Measurements from ENCODE around the gene OR2T1. TPM values are rescaled to one million over a fixed set of nuclear protein-coding genes. Genes with fewer than 3 reads are reported as not detected.
"Not testable (repeated sequence)": the region's sequence is repeated elsewhere in the genome, so short reads cannot be mapped to it uniquely, and the experiment has no call there.

Gene OR2T1
- total RNA-seq, 2 experiments from 2014 or later, result not detected

DNA sequence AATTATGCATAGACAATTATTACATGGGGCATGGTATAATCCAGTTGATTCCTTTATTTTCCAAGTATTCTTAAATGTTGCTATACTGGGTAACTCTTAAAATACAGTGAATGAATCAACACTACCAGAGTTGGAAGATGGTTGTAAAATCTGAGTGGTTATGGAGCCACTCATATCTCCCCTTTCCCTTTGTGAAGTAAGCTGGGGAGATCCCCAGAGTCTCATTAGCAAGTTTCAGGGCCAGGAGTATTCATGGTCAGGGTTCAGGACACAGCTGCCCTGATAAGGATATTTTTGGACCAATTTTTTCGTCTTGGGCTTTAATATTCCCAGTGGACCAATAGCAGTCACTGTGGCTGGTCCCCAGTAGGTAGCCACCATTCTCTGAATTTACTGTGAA, 35.8 kb downstream of the OR2T1 start:
- H3K4me1 Mint-ChIP-seq; H3K36me3 Mint-ChIP-seq (ENCODE audit: low read depth); CTCF ChIA-PET; POLR2A ChIA-PET; H3K27ac Mint-ChIP-seq; ATAC-seq; H3K27me3 Mint-ChIP-seq; H3K4me3 Mint-ChIP-seq; DNase-seq; H3K9me3 Mint-ChIP-seq (ENCODE audit: low read depth); intact Hi-C loops (cut with DNase I, micrococcal nuclease): not testable (repeated sequence)

DNA sequence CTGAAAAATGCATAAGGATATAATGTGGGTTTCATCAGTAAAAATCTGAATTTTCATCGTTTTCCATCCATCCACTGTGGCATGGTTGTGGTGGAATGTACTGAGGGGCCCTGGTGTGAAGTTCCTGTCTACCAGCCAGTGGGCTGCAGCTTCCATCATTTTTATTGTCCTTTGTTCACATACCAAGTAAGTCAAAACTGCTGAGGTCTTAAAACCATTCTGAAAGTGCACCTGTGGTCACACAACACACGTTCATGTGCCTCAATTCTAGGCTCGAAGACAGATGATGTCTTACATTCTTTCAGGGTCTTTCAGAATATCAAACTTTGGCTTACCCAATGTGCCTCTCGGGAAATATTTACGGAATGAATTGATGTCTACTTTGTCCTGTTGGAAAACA, 36.4 kb downstream of the OR2T1 start:
- POLR2A ChIA-PET; H3K36me3 Mint-ChIP-seq (ENCODE audit: low read depth); H3K27ac Mint-ChIP-seq; ATAC-seq; intact Hi-C loops (cut with DNase I, micrococcal nuclease); H3K4me1 Mint-ChIP-seq; DNase-seq; H3K9me3 Mint-ChIP-seq (ENCODE audit: low read depth); H3K4me3 Mint-ChIP-seq; H3K27me3 Mint-ChIP-seq; CTCF ChIA-PET: not testable (repeated sequence)

DNA sequence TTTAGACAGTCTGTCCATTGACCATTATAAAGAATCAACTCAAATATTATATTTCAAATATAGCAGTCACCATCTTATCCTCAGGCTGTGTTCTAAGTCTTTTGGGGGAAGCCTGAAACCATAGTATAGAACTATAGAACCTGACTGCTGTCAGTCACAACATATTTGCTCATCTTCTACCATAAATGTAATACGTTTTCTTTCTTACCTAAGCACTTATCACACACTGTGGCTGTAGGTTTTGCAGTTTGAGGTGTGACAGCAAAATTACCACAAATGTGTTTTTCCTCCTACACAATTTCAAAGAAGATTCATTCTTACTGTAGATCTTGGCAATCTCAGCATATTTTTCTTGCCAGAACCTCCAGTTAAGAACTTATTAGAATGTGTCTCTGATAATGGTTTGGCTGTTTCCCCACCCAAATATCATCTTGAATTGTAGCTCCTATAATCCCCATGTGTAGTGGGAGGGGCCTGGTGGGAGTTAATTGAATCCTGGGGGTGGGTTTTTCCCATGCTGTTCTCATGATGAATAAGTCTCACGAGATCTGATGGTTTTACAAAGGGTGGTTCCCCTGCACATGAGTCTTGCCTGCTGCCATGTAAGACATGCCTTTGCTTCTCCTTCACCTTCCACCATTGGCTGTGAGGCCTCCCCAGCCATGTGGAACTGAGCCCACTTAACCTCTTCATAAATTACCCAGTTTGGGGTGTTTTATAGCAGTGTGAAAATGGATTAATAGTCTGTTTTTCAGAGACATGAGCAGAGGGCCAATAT, 39.8 kb downstream of the OR2T1 start:
- H3K27ac Mint-ChIP-seq; CTCF ChIA-PET; H3K36me3 Mint-ChIP-seq (ENCODE audit: low read depth); H3K4me1 Mint-ChIP-seq; DNase-seq; H3K27me3 Mint-ChIP-seq; H3K9me3 Mint-ChIP-seq (ENCODE audit: low read depth); H3K4me3 Mint-ChIP-seq; POLR2A ChIA-PET: not testable (repeated sequence)
- ATAC-seq, result peak; percentile 66
- intact Hi-C loops (cut with DNase I, micrococcal nuclease), result loop anchor here in 1 of 2 experiments (5.0 kb wide), 1 partner anchor 210 kb away; no protein-coding TSS in a partner anchor

DNA sequence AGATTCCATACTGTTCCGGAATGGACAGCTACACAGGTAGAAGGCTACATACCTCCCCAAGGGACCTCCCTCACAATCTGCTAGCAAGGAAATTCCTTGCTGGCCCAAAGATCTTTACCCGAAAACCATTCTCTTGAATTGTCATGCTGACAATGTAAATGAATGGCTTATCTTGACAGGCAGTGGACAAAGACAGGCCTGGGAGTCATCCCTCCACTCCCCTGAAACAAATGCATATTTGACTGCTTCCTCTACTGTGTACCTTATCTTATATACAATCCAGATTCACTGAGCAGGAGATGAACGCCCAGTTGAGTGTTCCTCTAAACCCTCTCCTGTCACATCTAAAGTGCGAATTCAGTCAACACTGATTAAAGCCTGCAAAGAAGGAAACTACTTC, 41.8 kb downstream of the OR2T1 start:
- H3K27ac Mint-ChIP-seq; H3K27me3 Mint-ChIP-seq; H3K4me3 Mint-ChIP-seq; ATAC-seq; H3K36me3 Mint-ChIP-seq (ENCODE audit: low read depth); H3K4me1 Mint-ChIP-seq; CTCF ChIA-PET; DNase-seq; POLR2A ChIA-PET; H3K9me3 Mint-ChIP-seq (ENCODE audit: low read depth): not testable (repeated sequence)
- intact Hi-C loops (cut with DNase I, micrococcal nuclease), result loop anchor here in 1 of 2 experiments (5.0 kb wide), 1 partner anchor 208 kb away; no protein-coding TSS in a partner anchor

DNA sequence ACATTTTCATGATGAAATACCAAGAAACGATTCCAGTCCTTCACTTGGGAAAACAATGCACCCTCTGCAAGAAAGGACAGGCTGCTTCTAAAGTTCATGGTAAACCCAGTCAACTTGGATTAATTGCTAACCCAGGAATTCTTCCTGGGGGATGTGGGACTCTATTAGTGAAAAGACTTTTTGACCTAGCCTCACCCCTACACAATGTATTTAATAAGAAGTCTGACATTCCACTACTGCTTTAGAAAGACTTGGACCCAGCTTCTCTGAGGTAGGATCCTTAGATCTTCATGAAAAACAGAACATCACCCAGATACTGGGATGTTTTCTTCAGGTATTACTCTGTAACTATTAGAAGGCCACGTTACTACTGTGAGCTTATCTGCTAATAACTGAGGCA, 42.6 kb downstream of the OR2T1 start, which contains the start of gene OR2T2:
OR2T2 (plus strand) TSS at position 239 of the 400 bp plus-strand sequence. CDS start 7,161 bp downstream, outside the sequence.
- H3K4me1 Mint-ChIP-seq; DNase-seq; ATAC-seq; H3K36me3 Mint-ChIP-seq (ENCODE audit: low read depth); POLR2A ChIA-PET; H3K4me3 Mint-ChIP-seq; H3K9me3 Mint-ChIP-seq (ENCODE audit: low read depth); H3K27me3 Mint-ChIP-seq; H3K27ac Mint-ChIP-seq; intact Hi-C loops (cut with DNase I, micrococcal nuclease); CTCF ChIA-PET: not testable (repeated sequence)

DNA sequence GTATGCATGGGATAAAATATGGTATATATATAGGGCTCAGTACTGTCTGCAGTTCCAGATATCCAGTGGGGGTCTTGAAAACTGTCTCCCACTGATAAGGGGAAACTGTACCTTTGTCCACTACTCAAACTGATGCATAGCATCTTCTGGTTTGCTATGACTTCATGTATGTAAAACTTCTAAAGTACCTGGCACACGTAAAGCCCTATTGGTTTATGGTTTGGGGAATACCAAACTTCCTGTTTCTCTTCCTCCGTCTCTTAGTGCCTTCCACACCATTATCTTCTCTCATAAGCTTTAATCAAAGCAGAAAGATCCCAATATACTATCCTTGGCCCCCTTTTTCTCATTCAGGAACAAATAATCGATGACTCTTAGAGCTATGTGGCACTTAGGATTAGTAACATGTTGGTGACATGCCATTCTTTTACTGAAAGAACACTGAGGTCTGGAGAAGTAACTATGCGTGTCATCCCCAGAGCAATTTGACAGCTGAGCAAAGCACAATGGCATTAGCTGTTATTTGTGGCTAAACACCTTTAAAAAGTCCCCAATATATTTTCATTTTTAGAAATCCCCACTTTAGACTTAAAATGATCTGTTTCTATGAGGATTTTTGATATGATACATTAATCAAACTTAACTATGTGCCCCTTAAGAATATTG, 45.7 kb downstream of the OR2T1 start:
- POLR2A ChIA-PET; CTCF ChIA-PET; H3K4me3 Mint-ChIP-seq; H3K9me3 Mint-ChIP-seq (ENCODE audit: low read depth); ATAC-seq; H3K27ac Mint-ChIP-seq; H3K4me1 Mint-ChIP-seq; intact Hi-C loops (cut with DNase I, micrococcal nuclease); H3K36me3 Mint-ChIP-seq (ENCODE audit: low read depth); H3K27me3 Mint-ChIP-seq; DNase-seq: not testable (repeated sequence)

DNA sequence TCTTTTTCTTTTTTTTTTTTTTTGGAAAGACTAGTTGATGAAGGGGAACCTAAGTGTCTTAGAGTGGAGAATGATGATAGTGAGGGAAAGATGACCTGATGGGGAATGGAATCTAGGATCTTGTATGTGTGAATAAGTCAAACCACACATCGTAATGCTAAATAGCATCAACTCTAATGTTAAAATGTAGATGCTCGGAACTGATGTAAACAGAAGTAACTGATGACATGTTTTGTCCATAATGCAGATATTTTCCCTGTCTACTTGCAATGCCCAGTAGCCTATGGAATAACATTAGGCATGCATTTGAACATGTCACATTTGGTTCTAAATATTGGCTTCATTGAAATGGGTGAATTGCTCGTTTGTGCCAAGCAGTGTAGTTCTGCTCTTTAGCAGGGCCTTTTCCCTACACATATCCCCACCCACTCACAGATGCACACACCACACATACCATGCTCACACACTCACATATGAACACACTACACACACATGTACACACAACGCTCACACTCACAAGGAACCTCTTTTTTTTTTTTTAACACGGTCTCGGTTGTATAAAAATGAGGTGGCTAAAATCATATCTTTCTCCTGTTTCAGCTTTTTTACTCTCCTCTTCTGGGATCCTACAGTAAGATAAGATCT, 47.1 kb downstream of the OR2T1 start:
- intact Hi-C loops (cut with DNase I, micrococcal nuclease); H3K36me3 Mint-ChIP-seq (ENCODE audit: low read depth); H3K4me1 Mint-ChIP-seq; ATAC-seq; CTCF ChIA-PET; POLR2A ChIA-PET; H3K27me3 Mint-ChIP-seq; H3K27ac Mint-ChIP-seq; H3K9me3 Mint-ChIP-seq (ENCODE audit: low read depth); H3K4me3 Mint-ChIP-seq; DNase-seq: not testable (repeated sequence)

DNA sequence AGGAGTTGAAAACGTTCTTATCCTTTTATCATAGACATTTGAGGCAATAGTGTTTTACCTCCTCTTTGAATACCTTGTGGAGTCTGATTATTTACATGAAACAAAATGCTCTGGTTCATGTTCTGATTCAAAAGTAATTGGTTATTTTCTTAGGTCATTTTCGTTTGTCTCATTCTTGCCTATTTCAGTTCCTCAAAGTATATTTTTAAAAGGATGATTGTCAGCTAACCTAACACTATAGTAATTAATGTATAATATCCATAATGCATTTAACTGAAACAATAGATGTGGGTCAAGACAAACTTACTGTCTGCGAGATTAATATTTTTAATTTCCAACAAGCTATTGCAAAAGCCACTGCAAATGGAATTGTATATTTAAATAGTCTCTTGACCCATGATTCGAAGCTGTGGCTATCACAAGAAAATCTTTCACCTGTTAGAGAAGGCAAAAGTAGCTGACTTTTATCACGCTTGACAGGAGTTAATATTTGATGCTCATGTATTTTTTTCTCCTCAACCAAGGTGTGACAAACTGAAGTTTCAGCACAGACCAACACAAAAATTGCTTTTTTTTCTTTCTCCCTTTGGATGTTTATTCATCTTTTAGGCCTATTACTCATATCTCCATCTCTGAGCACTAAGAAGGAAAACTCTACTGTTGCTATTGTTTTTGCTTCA, 47.8 kb downstream of the OR2T1 start:
- ATAC-seq; H3K27me3 Mint-ChIP-seq; intact Hi-C loops (cut with DNase I, micrococcal nuclease); CTCF ChIA-PET; POLR2A ChIA-PET; H3K4me3 Mint-ChIP-seq; H3K27ac Mint-ChIP-seq; H3K36me3 Mint-ChIP-seq (ENCODE audit: low read depth); H3K4me1 Mint-ChIP-seq; DNase-seq; H3K9me3 Mint-ChIP-seq (ENCODE audit: low read depth): not testable (repeated sequence)

DNA sequence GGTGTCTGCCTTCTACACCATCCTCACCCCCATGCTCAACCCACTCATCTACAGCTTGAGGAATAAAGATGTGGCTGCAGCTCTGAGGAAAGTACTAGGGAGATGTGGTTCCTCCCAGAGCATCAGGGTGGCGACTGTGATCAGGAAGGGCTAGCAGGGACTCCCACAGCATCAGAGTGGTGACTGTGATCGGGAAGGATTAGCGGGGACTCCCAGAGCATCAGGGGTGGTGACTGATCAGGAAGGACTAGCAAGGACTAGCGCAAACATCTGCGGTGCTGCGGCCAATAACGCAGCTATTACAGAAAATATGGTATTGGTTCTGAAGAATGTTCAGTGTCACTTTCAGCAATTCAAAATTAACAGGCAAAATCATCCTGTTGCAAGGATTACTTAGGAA, 50.8 kb downstream of the OR2T1 start:
- H3K4me1 Mint-ChIP-seq; DNase-seq; H3K27ac Mint-ChIP-seq; H3K36me3 Mint-ChIP-seq (ENCODE audit: low read depth); H3K27me3 Mint-ChIP-seq; H3K9me3 Mint-ChIP-seq (ENCODE audit: low read depth); CTCF ChIA-PET; intact Hi-C loops (cut with DNase I, micrococcal nuclease); POLR2A ChIA-PET; H3K4me3 Mint-ChIP-seq; ATAC-seq: not testable (repeated sequence)

DNA sequence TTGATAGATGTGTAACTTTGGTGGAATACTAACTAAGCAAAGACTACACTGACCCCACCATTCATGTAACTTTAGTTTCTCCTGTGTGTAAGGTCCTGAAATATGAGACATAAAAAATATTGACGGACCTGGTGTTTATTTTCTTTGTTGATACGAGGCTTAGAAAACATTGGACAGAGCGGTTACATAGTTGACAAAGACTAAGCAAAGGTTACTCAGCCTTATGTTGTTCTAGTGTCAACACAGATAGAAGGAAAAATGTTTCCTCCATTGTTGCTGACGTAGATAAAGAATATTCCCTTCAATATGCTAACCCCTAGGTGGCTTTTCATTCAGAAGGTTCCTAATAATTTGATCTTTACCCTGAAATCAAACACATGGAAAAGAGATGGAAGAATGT, 52.2 kb downstream of the OR2T1 start:
- H3K36me3 Mint-ChIP-seq (ENCODE audit: low read depth); intact Hi-C loops (cut with DNase I, micrococcal nuclease); H3K27me3 Mint-ChIP-seq; H3K9me3 Mint-ChIP-seq (ENCODE audit: low read depth); H3K4me3 Mint-ChIP-seq; DNase-seq; H3K27ac Mint-ChIP-seq; CTCF ChIA-PET; H3K4me1 Mint-ChIP-seq; ATAC-seq; POLR2A ChIA-PET: not testable (repeated sequence)

DNA sequence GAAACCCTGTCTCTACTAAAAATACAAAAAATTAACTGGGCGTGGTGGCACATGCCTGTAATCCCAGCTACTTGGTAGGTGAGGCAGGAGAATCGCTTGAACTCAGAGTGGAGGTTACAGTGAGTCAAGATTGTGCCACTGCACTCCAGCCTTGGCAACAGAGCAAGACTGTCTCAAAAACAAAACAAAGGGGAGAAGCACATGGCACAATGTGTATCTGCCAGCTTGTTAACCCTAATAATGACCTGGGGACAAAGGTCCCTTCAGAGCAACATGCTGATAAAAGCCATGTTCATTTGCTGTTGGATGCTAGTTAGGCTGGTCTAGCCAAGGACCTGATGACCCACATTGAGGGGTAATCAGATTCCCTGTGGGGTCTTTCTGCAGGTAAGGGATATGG, 53.8 kb downstream of the OR2T1 start:
- H3K4me1 Mint-ChIP-seq; H3K4me3 Mint-ChIP-seq; POLR2A ChIA-PET; DNase-seq; H3K27me3 Mint-ChIP-seq; ATAC-seq; H3K9me3 Mint-ChIP-seq (ENCODE audit: low read depth); H3K36me3 Mint-ChIP-seq (ENCODE audit: low read depth); CTCF ChIA-PET; intact Hi-C loops (cut with DNase I, micrococcal nuclease); H3K27ac Mint-ChIP-seq: not testable (repeated sequence)

Data from activated CD4-positive, alpha-beta T cell treated with anti-CD3 and anti-CD28 coated beads for 36 hours (primary cell).